ENCODE data around the gene GUK1.

Gene GUK1

DNA sequence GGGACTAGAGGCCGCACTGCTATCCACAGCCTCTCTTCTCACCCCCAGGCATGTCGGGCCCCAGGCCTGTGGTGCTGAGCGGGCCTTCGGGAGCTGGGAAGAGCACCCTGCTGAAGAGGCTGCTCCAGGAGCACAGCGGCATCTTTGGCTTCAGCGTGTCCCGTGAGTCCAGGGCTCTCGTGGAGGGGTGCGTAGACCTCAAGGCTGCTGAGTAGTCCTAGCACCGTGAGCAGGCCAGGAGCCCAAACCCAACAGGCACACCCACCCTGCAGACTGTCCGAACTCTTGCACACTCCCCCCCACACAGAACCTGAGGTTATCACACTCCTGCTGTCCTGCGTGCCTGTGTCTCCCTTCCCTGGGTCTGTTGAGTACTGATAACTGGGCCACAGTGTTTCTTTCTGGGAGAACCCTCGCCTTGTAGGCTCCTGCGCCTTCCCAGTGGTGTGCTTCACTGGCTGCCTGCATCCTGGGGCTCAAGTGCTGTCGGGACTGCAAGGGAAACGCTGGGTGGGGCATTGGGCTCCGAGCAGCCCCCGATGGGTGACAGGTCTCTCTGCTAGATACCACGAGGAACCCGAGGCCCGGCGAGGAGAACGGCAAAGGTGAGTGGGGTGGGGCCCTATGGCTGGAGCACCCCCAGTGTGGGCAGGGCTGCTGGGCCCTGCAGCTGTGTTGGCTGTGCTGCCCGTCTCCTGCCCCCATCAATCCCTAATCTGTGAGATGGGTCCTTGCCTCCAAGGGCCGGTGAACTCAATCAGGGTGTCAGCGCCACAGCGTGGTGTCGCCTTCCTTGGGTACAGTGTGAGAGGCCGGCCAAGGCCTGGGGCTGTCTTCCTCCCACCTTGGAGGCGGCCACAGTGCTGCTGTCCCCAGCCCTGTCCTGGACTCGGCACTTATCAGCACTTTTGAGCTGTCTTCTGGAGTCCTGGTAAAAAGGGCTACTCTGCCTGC is 5.7 kb downstream of the GUK1 start:
- Histone ChIP-seq H3K9me3 (ENCODE audit: control insufficient read depth in 2 of 2, low read length in 2 of 2) (no peaks in the 10 kb centered on the region), H3K4me3 (ENCODE audit: low read length in 2 of 2) (no peak overlapping the region), H3K27ac (ENCODE audit: low read length) (no peak overlapping the region), H3K27me3 (ENCODE audit: control insufficient read depth in 1 of 2, insufficient read depth in 2 of 2, low read length in 2 of 2) (no peaks in the 10 kb centered on the region), H3K36me3 (ENCODE audit: control insufficient read depth in 2 of 2, insufficient read depth in 2 of 2, low read length in 2 of 2) (peaks cover 0 to 14% of the 10 kb centered on the region in 2 donors), H3K9ac (ENCODE audit: low read length in 2 of 2) (peak overlapping the region in 1 of 2 donors; percentile 5), H3K4me1 (ENCODE audit: control insufficient read depth, insufficient read depth, low read length) (peaks cover 54% of the 10 kb centered on the region)

DNA sequence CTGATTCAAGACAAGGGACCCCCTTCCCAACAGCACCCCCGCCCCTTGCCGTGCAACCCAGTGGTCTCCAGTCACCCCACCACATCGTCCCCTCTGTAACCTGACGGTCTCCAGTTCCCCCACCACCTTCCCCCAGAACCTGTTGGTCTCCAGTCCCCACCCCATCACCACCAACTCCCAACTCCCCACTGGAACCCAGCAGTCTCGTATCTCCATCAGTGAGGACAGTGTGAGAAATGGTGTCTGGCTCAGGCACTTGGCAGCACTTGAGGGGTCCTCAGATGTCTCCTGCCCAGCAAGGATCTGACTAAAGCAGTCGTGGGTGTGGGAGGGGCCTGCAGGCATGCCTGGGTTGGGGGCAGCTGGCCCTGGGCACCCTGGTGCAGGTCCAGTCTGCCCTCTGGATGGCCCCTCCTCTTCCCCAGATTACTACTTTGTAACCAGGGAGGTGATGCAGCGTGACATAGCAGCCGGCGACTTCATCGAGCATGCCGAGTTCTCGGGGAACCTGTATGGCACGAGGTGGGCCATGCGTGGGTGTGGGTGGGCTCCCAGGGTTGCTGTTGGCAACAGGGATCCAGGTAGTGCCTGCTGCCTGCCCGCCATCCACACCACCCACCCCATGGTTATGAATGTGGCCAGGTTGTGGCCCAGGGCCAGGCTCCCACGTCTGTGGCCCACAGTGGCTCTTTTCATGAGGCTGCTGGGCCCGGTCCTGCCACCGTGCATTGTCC is 6.5 kb downstream of the GUK1 start:
- H3K4me1 ChIP-seq (ENCODE audit: control insufficient read depth, insufficient read depth, low read length), result peaks cover 54% of the 10 kb centered on the region
- no peaks in the 10 kb centered on the region for H3K27me3 ChIP-seq (ENCODE audit: control insufficient read depth in 1 of 2, insufficient read depth in 2 of 2, low read length in 2 of 2)
- no peak overlapping the region for H3K27ac ChIP-seq (ENCODE audit: low read length)
- no peak overlapping the region for H3K4me3 ChIP-seq (ENCODE audit: low read length in 2 of 2)
- no peaks in the 10 kb centered on the region for H3K9me3 ChIP-seq (ENCODE audit: control insufficient read depth in 2 of 2, low read length in 2 of 2)
- H3K36me3 ChIP-seq (ENCODE audit: control insufficient read depth in 2 of 2, insufficient read depth in 2 of 2, low read length in 2 of 2), result peaks cover 0 to 14% of the 10 kb centered on the region in 2 donors
- H3K9ac ChIP-seq (ENCODE audit: low read length in 2 of 2), result no peak overlapping the region

DNA sequence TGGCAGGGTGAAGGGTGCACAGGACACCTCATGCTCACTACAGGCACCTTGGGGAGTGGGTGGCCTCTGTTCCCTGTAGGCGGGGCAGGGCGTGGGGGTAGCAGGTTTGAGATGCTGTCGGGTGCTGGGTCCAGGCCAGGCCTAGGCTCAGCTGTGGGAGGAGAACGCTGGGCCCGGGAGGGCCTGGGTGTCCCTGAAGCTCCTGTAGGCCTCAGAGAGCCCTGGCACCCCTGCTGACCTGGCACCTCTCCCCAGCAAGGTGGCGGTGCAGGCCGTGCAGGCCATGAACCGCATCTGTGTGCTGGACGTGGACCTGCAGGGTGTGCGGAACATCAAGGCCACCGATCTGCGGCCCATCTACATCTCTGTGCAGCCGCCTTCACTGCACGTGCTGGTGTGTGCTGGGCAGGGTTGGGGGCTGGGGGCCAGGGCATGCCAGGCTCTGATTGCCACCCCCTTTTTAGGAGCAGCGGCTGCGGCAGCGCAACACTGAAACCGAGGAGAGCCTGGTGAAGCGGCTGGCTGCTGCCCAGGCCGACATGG is 7.1 kb downstream of the GUK1 start:
- no peaks in the 10 kb centered on the region for H3K9me3 ChIP-seq (ENCODE audit: control insufficient read depth in 2 of 2, low read length in 2 of 2)
- H3K9ac ChIP-seq (ENCODE audit: low read length in 2 of 2), result no peak overlapping the region
- H3K27me3 ChIP-seq (ENCODE audit: control insufficient read depth in 1 of 2, insufficient read depth in 2 of 2, low read length in 2 of 2), result no peaks in the 10 kb centered on the region
- H3K36me3 ChIP-seq (ENCODE audit: control insufficient read depth in 2 of 2, insufficient read depth in 2 of 2, low read length in 2 of 2), result peaks cover 0 to 13% of the 10 kb centered on the region in 2 donors
- H3K4me3 ChIP-seq (ENCODE audit: low read length in 2 of 2), result no peak overlapping the region
- H3K4me1 ChIP-seq (ENCODE audit: control insufficient read depth, insufficient read depth, low read length), result peaks cover 53% of the 10 kb centered on the region
- no peak overlapping the region for H3K27ac ChIP-seq (ENCODE audit: low read length)

DNA sequence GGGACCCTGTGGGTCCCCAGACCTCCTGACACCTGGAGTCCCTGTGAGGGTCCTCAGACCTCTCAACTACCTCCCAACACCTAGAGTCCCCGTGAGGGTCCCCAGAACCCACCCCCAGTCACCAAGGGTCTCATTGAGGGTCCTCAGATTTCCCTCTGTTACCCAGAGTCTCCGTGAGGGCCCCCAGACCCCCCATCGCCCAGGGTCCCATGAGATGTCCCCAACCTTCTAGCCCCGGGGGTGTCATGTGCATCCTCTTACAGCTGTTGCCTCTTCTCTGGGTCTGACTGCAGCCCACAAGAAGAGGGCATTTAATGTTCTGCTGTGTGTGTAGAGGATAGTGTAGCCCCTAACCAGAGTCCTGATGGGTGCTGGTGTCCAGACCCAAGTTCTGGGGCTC is 7.7 kb downstream of the GUK1 start:
- H3K9ac ChIP-seq (ENCODE audit: low read length in 2 of 2), result no peak overlapping the region
- H3K27me3 ChIP-seq (ENCODE audit: control insufficient read depth in 1 of 2, insufficient read depth in 2 of 2, low read length in 2 of 2), result no peaks in the 10 kb centered on the region
- peaks cover 48% of the 10 kb centered on the region for H3K4me1 ChIP-seq (ENCODE audit: control insufficient read depth, insufficient read depth, low read length)
- peaks cover 0 to 13% of the 10 kb centered on the region in 2 donors for H3K36me3 ChIP-seq (ENCODE audit: control insufficient read depth in 2 of 2, insufficient read depth in 2 of 2, low read length in 2 of 2)
- no peaks in the 10 kb centered on the region for H3K9me3 ChIP-seq (ENCODE audit: control insufficient read depth in 2 of 2, low read length in 2 of 2)
- H3K4me3 ChIP-seq (ENCODE audit: low read length in 2 of 2), result no peak overlapping the region
- H3K27ac ChIP-seq (ENCODE audit: low read length), result no peak overlapping the region

DNA sequence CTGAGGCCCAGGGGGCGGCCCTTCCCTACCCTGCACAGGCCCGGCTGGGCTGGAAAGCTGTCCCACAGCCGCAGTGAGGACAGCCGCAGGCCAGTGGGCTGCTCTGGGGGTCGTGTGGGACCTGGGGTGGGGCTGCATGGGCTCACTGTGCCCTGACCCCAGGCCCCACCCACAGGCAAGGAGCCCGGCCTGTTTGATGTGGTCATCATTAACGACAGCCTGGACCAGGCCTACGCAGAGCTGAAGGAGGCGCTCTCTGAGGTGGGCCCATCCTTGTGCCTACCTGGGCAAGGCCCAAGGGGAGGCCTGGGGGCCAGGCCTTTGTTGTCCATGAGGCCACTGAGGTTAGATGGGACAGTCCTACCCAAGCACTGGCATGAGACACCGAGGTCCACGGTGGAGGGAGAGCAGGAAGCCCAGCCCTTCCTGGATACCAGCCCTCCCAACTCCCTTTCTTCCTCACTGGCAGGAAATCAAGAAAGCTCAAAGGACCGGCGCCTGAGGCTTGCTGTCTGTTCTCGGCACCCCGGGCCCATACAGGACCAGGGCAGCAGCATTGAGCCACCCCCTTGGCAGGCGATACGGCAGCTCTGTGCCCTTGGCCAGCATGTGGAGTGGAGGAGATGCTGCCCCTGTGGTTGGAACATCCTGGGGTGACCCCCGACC is 8.2 kb downstream of the GUK1 start:
- Histone ChIP-seq H3K27me3 (ENCODE audit: control insufficient read depth in 1 of 2, insufficient read depth in 2 of 2, low read length in 2 of 2) (no peaks in the 10 kb centered on the region), H3K36me3 (ENCODE audit: control insufficient read depth in 2 of 2, insufficient read depth in 2 of 2, low read length in 2 of 2) (peaks cover 0 to 13% of the 10 kb centered on the region in 2 donors), H3K9me3 (ENCODE audit: control insufficient read depth in 2 of 2, low read length in 2 of 2) (no peaks in the 10 kb centered on the region), H3K4me3 (ENCODE audit: low read length in 2 of 2) (no peak overlapping the region), H3K27ac (ENCODE audit: low read length) (peak overlapping the region; percentile 96), H3K4me1 (ENCODE audit: control insufficient read depth, insufficient read depth, low read length) (peaks cover 48% of the 10 kb centered on the region), H3K9ac (ENCODE audit: low read length in 2 of 2) (peak overlapping the region in 1 of 2 donors; percentile 15)

DNA sequence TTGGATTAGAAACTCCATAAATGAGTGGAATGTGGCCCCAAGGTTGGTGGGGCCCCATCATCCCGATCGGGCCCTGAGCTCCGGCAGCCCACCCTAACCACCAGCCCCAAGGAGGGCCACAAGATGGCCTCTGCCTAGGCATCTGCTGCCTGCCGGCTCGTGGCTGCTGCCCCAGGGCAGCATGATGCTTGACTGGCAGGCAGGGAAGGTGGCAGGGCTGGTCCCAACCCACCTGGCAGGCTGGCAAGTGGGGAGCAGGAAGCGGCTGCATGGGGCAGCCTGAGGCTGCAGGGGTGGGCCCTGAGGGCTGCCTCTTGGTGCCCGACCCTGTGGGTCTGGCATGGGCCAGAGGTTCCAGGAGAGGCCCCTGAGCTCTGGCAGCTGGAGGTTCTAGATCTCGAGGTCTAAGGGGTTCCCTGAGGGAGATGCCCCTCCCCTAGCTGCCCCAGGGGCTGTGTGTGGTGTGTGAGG is 8.9 kb downstream of the GUK1 start:
- Histone ChIP-seq H3K27ac (ENCODE audit: low read length) (peak overlapping the region; percentile 96), H3K9ac (ENCODE audit: low read length in 2 of 2) (peak overlapping the region; percentile 29 to 76), H3K36me3 (ENCODE audit: control insufficient read depth in 2 of 2, insufficient read depth in 2 of 2, low read length in 2 of 2) (peaks cover 0 to 13% of the 10 kb centered on the region in 2 donors), H3K4me1 (ENCODE audit: control insufficient read depth, insufficient read depth, low read length) (peaks cover 41% of the 10 kb centered on the region), H3K4me3 (ENCODE audit: low read length in 2 of 2) (peak overlapping the region in 1 of 2 donors; percentile 78), H3K9me3 (ENCODE audit: control insufficient read depth in 2 of 2, low read length in 2 of 2) (no peaks in the 10 kb centered on the region), H3K27me3 (ENCODE audit: control insufficient read depth in 1 of 2, insufficient read depth in 2 of 2, low read length in 2 of 2) (no peaks in the 10 kb centered on the region)

DNA sequence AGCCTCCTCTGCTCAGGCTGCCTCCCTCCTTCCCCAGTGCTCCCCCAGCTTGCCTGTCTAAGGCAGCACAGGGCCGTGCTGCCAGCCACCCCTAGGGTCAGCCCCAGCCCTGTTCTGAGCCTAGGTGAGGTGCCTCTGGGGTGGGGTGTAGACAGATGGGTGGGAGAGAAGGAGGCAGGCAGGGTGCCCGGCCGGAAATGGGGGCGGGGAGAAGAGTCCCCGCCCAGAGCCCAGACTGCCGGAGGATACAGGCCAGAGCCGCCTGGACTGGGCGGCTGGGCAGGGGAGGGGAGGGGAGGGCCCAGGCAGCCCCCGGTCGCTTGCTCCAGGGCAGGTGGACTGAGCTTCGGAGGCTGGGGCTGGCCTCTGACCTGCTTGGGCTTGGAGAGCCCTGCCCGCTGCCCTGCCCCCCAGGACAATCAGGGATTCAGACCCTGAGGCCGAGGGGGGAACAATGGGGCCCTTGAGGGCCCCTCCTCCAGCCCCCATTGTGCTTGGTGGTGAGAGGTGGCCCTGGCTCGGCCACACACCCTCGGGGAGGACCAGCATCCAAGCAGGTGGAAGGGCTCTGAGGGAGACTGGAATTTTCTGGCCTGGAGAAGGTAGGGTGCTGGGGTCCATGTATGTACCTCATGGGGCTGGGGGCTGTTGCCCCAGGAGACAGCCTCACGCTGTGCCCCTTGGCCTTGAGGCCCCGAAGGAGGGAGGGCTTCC is 9.5 kb downstream of the GUK1 start, which contains the start of gene GJC2:
GJC2 (plus strand) TSS at position 525 of the 714 bp plus-strand sequence. CDS start 7,829 bp downstream, outside the sequence.
- H3K36me3 ChIP-seq (ENCODE audit: control insufficient read depth in 2 of 2, insufficient read depth in 2 of 2, low read length in 2 of 2), result peaks cover 0 to 14% of the 10 kb centered on the region in 2 donors
- H3K27me3 ChIP-seq (ENCODE audit: control insufficient read depth in 1 of 2, insufficient read depth in 2 of 2, low read length in 2 of 2), result no peaks in the 10 kb centered on the region
- H3K4me3 ChIP-seq (ENCODE audit: low read length in 2 of 2), result peak within 1 kb of the TSS; percentile 65 to 78
- peak within 1 kb of the TSS; percentile 76 to 87 for H3K9ac ChIP-seq (ENCODE audit: low read length in 2 of 2)
- H3K9me3 ChIP-seq (ENCODE audit: control insufficient read depth in 2 of 2, low read length in 2 of 2), result no peaks in the 10 kb centered on the region
- H3K4me1 ChIP-seq (ENCODE audit: control insufficient read depth, insufficient read depth, low read length), result peaks cover 36% of the 10 kb centered on the region
- peak within 1 kb of the TSS; percentile 96 for H3K27ac ChIP-seq (ENCODE audit: low read length)

DNA sequence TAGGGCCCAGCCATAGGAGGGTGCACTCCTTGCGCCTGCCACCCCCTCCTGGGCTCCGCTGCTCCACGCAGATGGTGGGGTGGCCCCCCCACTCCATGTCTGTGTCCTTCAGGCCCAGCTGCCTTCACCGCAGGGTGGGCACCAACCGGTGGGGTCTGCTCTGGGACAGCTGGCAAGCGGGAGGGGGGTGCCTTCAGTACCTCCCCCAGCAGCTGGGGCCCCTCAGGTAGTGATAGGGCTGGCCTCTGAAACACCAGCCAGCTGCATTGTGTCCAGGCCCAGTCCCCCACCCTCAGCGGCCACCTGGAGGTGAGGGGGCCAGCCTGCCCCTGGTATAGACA is 10.0 kb downstream of the GUK1 start:
- peaks cover 0 to 14% of the 10 kb centered on the region in 2 donors for H3K36me3 ChIP-seq (ENCODE audit: control insufficient read depth in 2 of 2, insufficient read depth in 2 of 2, low read length in 2 of 2)
- peak overlapping the region; percentile 96 for H3K27ac ChIP-seq (ENCODE audit: low read length)
- H3K4me3 ChIP-seq (ENCODE audit: low read length in 2 of 2), result peak overlapping the region; percentile 65 to 78
- peak overlapping the region; percentile 76 to 87 for H3K9ac ChIP-seq (ENCODE audit: low read length in 2 of 2)
- no peaks in the 10 kb centered on the region for H3K9me3 ChIP-seq (ENCODE audit: control insufficient read depth in 2 of 2, low read length in 2 of 2)
- H3K27me3 ChIP-seq (ENCODE audit: control insufficient read depth in 1 of 2, insufficient read depth in 2 of 2, low read length in 2 of 2), result no peaks in the 10 kb centered on the region
- H3K4me1 ChIP-seq (ENCODE audit: control insufficient read depth, insufficient read depth, low read length), result peaks cover 36% of the 10 kb centered on the region

DNA sequence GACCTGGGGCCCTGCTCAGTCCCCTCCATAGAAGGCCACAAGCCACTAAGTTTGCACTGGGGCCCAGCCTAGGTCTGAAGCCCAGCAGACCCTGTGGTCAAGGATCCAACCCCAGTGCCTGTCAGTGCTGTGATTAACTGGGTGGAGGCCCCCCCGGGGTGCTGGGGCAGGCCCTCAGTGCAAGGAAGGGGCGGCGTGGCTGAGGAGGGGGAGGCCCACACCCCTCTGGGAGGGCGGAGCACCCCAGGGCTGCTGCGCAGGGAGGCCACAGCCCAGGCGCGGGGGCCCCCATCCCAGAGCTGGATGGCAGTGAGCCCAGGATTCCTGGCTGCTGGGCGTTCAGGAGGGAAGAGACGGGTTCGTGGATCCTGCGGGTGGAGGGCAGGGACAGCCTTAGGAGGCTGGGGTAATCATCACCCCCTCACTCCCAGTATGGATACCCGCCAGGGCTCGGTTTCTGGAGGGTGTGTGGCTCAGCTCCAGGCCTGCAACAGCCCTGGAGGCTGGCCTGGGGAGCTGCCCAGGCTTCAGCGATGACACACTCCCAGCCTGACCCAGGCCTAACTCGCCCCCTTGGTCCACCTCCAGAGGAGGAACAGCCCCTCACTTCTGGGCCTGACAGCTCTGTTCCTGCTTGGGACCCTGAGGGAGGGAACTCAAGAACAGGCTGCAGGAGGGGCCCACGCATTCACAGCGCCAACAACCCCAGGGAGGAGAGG is 10.5 kb downstream of the GUK1 start:
- Histone ChIP-seq H3K9ac (ENCODE audit: low read length in 2 of 2) (peak overlapping the region; percentile 76 to 87), H3K27me3 (ENCODE audit: control insufficient read depth in 1 of 2, insufficient read depth in 2 of 2, low read length in 2 of 2) (no peaks in the 10 kb centered on the region), H3K4me1 (ENCODE audit: control insufficient read depth, insufficient read depth, low read length) (peaks cover 36% of the 10 kb centered on the region), H3K9me3 (ENCODE audit: control insufficient read depth in 2 of 2, low read length in 2 of 2) (no peaks in the 10 kb centered on the region), H3K36me3 (ENCODE audit: control insufficient read depth in 2 of 2, insufficient read depth in 2 of 2, low read length in 2 of 2) (peaks cover 0 to 12% of the 10 kb centered on the region in 2 donors), H3K4me3 (ENCODE audit: low read length in 2 of 2) (peak overlapping the region; percentile 65 to 78), H3K27ac (ENCODE audit: low read length) (peak overlapping the region; percentile 96)

Data from stomach smooth muscle (tissue), 2 donors.